MG63 (cell line): ENCODE data around the gene GXYLT1. TPM values are rescaled to one million over a fixed set of nuclear protein-coding genes. Genes with fewer than 3 reads are reported as not detected.
A peak's percentile ranks its signal among the peaks of the same experiment; 100 is the strongest.

Source experiments
- DNase-seq: peaks from one replicate; pipeline ENCODE4 v3.0.0-alpha.2; 2020
- H3K27me3 ChIP-seq: fragments of 250-450 bp; sonication (Bioruptor Pico); 2 replicates; pipeline ENCODE4 v1.5.1; 2020; ENCODE audit warnings: mild to moderate bottlenecking, moderate library complexity
- H3K36me3 ChIP-seq: fragments of 250-450 bp; sonication (Bioruptor Pico); 2 replicates; pipeline ENCODE4 v1.5.1; 2020; ENCODE audit warnings: mild to moderate bottlenecking, moderate library complexity
- H3K4me3 ChIP-seq: fragments of 250-450 bp; sonication (Bioruptor Pico); 2 replicates; pipeline ENCODE4 v1.5.1; 2020; ENCODE audit warnings: mild to moderate bottlenecking, moderate library complexity
- H3K9me3 ChIP-seq: fragments of 250-450 bp; sonication (Bioruptor Pico); 2 replicates; pipeline ENCODE4 v1.5.1; 2020; ENCODE audit warnings: mild to moderate bottlenecking, moderate library complexity
- total RNA-seq: library from RNA; depleted of rRNA; stranded (reverse); fragments of >200 nt; shearing (Covaris generic); gene quantifications from 2 replicates; pipeline ENCODE4 v1.2.3, GENCODE V29; 2014; ENCODE audit warnings: low replicate concordance

Gene GXYLT1
- total RNA-seq, 1 experiment from 2014 or later, result 7.8 TPM

DNA sequence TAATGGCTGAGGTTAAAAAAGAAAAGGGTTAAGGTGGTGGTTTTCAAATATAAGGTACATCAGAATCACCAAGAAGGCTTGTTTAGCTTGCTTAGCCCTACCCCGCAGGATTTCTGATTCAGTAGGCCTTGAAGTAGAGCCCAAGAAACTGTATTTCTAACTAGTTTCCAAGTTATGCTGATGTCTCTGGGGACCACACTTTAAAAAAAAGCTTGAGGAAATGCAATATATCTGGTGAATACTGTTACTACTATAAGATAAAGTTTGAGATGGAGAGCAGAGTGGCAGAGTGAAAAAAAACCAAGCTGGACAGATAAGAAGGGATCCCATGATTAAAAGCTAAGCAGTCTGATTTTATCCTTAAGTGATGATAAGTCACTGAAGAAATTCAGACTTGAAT lies 18.3 kb upstream of the GXYLT1 start:
- H3K4me3 ChIP-seq, result no peak overlapping the region
- no peak for DNase-seq
- H3K27me3 ChIP-seq, result no peaks in the 10 kb centered on the region
- H3K9me3 ChIP-seq, result no peaks in the 10 kb centered on the region
- H3K36me3 ChIP-seq, result peaks cover 16% of the 10 kb centered on the region

DNA sequence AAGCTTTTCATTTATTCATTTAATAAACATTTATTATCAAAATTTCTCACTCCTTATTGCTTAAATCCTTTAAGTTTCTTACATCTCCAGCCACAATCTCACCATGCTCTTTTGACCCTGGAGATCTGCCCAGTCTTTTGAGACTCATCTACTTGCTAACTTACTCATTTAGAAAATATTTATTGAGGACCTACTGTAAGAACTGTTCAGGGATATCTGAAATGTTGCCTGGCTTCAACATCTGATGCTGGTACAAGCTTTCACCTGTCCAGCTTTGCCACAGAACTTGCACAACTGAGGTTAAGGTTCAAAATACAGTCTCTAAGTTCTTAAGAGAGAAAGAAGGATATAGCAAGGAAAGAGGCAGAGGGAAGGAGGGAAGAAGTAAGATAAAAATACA lies 17.5 kb upstream of the GXYLT1 start:
- no peak for DNase-seq
- peaks cover 16% of the 10 kb centered on the region for H3K36me3 ChIP-seq
- H3K9me3 ChIP-seq, result no peaks in the 10 kb centered on the region
- no peak overlapping the region for H3K4me3 ChIP-seq
- no peaks in the 10 kb centered on the region for H3K27me3 ChIP-seq

DNA sequence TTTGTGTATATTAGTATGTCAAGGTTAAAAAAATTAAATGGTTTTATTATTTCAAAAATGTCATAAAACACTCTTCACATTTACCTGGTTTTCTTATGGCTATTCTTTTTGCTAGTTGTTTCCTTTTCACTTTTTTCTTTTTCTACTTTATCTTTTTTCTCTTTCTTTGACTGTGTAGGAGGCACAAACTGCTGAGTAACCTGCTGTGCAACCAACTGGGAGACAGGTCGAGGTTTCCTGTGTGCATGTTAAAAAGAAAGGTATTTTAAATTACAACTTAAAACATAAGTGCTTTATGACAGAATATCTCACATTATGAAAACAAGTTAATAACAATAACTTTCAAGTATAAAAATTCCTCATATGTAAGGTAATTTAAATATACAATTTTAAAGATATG lies 16.9 kb upstream of the GXYLT1 start:
- Histone ChIP-seq H3K4me3 (no peak overlapping the region), H3K9me3 (no peaks in the 10 kb centered on the region), H3K36me3 (peaks cover 16% of the 10 kb centered on the region), H3K27me3 (no peaks in the 10 kb centered on the region)
- no peak for DNase-seq

DNA sequence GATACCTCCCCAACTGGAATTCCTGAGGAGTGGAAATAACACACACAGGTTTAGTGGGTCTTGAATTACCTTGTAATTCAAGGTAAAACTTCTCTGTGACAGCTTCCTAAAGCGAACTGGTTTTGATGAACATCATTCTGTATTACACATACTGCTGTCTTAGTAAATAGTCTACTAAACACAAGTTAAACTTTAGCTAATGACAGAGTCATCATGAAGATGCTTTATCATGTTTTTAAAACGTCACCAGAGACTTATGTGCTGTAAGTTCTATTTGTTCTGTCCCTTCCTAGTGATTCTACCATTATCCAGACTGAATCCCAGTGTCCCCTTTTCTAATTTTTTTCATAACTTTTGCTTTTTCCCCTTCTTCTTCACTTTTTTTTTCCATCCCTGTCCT lies 11.6 kb upstream of the GXYLT1 start:
- no peak for DNase-seq
- no peaks in the 10 kb centered on the region for H3K9me3 ChIP-seq
- no peaks in the 10 kb centered on the region for H3K27me3 ChIP-seq
- peaks cover 15% of the 10 kb centered on the region for H3K36me3 ChIP-seq
- no peak overlapping the region for H3K4me3 ChIP-seq

DNA sequence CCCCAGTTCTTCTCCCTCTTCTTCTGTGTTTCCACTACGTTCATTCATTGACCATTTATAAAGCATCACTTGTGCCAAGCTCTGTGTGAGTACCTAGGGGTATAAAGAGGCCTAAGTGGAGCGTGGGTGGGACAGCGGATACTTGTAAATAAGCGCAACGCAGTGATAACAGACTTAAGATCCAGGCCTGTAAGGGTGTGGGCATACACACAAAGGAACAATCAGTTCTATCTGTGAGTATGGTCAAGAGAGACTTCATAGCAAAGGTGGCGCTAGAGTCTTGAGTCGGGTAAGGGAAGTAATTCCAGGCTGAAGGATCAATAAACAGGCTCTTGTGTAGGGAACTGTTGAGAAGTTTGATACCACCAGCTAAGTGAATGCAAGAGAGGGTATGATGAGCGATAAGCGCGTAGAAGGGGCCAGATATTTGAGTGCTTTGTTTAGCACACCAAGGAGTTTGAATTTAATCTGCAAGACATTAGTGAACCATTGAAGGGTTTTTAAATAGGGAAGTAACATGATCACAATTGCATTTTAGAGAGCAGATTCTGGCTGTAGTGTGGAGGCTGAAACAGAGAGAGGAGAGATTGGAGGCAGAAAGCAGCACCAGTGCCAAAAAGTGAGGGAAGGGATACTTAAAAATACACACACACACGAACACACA lies 1.0 kb upstream of the GXYLT1 start:
- Histone ChIP-seq H3K9me3 (no peaks in the 10 kb centered on the region), H3K36me3 (no peaks in the 10 kb centered on the region), H3K4me3 (peak overlapping the region; percentile 56), H3K27me3 (no peaks in the 10 kb centered on the region)
- DNase-seq, result no peak

DNA sequence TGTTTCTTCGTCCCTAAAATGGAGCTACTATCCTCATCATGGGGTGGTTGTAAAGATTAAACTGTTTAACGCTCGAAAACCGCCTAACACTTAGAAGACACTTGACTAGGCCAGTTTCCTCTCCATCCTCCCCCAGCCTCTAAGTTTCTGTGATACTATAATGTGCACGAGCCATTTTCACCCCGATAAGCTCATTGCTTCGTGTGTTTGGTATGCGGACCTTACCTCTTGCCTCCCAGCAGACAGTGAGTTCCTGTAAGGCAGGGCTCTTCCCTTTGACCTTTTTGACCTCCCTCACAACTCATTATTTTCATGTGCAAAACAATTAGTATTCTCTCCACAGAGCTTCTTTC lies 499 bp upstream of the GXYLT1 start:
- DNase-seq, result peak; percentile 7
- Histone ChIP-seq H3K9me3 (no peaks in the 10 kb centered on the region), H3K36me3 (no peaks in the 10 kb centered on the region), H3K4me3 (peak overlapping the region; percentile 56), H3K27me3 (no peaks in the 10 kb centered on the region)

DNA sequence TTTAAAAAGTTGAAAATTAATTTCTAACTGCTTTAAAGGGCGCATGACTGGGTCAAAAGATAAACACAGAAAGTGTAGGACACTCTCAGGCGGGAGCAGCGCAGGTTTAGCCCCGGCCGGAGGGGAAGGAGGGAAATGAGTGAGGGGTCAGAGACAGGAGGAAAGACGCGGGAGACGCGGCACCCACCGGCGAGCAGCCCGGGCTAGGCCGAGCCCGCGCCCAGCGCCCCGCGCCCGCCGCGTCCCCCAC lies 591 bp downstream of the GXYLT1 start:
- DNase-seq, result no peak
- Histone ChIP-seq H3K9me3 (no peaks in the 10 kb centered on the region), H3K4me3 (peak overlapping the region; percentile 56), H3K27me3 (no peaks in the 10 kb centered on the region), H3K36me3 (no peaks in the 10 kb centered on the region)

DNA sequence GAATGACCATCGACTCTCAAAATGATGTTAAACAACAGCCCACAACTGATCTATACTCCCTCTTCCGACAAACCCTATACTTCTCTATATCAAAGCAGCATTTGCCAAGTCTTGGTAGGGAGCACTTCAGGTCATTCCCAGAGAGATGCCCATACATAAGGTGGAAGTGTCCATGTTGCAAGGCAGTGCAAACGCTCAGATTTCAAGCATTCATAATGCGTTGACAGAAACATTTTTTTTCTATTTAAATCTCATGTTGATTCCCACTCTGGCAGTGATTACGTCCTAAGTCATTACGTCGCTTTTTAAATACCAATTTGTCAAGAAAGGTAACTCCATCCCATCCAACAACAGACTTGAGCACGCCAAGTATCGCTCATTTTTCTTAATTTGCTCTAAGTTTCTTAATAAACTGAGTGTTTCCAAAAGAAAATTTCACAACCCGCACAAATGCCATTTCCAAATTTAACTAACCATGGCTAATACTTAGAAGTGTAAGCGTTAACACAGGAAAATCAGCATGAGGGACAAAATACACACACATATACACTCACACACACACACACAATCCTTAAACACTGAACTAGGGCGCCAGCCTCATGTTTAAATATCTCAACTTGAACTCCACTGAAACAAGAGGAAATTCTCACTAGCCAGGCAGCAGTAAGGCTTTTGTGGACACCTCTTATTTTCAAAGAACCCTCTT lies 1.1 kb downstream of the GXYLT1 start:
- Histone ChIP-seq H3K27me3 (no peaks in the 10 kb centered on the region), H3K9me3 (no peaks in the 10 kb centered on the region), H3K36me3 (no peaks in the 10 kb centered on the region), H3K4me3 (peak overlapping the region; percentile 56)
- no peak for DNase-seq

DNA sequence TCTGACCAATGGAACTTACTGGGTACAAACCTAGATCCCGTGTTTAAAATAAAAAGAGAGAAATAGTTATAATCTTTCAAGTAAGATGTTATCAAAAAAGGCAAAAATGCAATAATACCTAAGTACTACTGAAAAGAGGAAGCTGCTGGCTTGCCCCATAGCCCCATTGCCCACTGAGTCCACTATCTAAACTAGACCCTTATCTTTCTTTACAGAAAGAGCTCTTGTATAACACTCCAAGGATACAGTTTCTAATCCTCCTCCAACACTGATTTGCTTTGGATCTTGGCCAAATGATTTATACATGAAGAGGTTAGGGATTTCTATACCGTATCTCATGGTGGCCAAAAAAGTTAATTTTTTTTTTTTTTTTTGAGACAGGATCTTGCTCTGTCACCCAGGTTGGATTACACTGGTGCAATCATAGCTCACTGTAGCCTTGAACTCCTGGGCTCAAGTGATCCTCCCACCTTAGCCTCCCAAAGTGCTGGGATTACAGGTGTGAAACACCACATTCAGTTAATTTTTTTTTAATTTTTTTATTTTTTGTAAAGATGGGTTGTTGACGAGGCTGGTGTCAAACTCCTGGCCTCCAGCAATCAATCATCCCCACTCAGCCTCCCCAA lies 2.6 kb downstream of the GXYLT1 start:
- H3K36me3 ChIP-seq, result no peaks in the 10 kb centered on the region
- H3K4me3 ChIP-seq, result no peak overlapping the region
- no peak for DNase-seq
- no peaks in the 10 kb centered on the region for H3K9me3 ChIP-seq
- no peaks in the 10 kb centered on the region for H3K27me3 ChIP-seq

DNA sequence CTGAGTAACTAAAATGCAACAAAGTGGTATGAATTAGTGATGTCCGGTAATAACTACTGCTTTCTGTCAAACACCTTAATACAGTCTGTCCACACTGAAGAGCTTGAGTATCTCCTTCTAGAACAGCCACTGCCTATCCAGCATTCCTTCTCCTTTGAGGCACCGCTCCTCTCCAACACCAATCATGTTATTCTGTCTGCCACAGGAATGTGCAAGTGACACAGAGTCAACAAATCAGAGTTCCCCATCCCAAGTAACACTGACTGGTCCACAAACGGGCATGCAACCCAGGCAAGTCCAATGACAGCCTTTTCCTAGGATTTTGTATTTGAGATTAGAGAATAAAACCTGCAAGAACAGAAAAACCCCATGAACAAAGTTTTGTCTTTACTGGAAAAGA lies 3.8 kb downstream of the GXYLT1 start:
- no peak for DNase-seq
- no peak overlapping the region for H3K4me3 ChIP-seq
- no peaks in the 10 kb centered on the region for H3K9me3 ChIP-seq
- H3K27me3 ChIP-seq, result no peaks in the 10 kb centered on the region
- H3K36me3 ChIP-seq, result no peaks in the 10 kb centered on the region

DNA sequence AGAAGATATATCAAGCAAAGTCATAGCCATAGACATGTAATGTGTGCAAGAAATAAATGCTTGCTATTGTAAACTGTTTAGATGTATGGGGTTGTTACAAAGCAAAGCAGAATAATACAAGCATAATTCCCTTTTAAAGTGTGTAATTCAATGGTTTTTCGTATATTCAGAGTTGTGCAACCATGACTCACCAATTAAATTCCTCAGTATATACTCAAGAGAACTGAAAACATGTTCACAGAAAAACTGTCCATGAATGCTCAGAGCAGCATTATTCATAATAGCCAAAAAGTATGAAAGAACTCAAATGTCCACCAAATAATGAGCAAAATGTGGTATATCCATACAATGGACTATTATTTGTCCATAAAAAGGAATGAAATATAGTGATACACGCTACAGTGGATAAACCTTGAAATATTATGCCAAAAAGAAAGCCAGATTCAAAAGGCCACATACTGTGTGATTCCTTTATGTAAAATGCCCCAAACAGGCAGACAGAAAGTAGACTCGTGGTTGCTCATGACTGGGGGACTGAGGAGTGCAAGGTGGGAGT lies 9.3 kb downstream of the GXYLT1 start:
- no peaks in the 10 kb centered on the region for H3K9me3 ChIP-seq
- no peaks in the 10 kb centered on the region for H3K27me3 ChIP-seq
- no peaks in the 10 kb centered on the region for H3K36me3 ChIP-seq
- H3K4me3 ChIP-seq, result no peak overlapping the region
- DNase-seq, result no peak

DNA sequence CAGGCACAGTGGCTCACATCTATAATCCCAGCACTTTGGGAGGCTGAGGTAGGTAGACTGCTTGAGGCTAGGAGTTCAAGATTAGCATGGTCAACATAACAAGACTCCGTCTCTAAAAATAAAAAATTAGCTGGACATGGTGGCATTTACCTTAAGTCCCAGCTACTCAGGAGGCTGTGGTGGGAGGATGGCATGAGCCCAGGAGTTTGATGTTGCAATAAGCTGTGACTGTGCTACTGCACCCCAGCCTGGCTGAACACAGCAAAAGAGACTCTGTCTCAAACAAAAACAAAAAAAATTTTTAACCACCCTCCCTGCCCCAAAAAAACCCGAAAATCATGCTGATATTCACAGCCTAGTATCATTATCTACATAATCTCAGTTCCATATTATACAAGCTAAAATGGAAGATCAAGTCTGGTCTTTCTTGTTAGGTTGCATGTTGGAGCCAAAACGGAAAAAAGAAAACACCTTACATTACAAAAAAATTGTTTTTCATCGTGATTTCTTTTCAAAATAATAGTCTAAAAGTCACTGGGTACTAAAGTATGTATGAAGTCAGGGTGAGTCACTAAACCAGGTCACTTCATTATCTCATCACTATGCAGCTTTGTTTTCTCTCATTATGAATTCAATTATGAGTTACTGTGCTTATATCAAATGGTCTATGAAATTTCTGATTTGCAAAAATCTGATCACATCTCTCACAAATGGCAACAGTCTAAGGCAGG lies 13.8 kb downstream of the GXYLT1 start:
- peak; percentile 30 for DNase-seq
- no peaks in the 10 kb centered on the region for H3K36me3 ChIP-seq

DNA sequence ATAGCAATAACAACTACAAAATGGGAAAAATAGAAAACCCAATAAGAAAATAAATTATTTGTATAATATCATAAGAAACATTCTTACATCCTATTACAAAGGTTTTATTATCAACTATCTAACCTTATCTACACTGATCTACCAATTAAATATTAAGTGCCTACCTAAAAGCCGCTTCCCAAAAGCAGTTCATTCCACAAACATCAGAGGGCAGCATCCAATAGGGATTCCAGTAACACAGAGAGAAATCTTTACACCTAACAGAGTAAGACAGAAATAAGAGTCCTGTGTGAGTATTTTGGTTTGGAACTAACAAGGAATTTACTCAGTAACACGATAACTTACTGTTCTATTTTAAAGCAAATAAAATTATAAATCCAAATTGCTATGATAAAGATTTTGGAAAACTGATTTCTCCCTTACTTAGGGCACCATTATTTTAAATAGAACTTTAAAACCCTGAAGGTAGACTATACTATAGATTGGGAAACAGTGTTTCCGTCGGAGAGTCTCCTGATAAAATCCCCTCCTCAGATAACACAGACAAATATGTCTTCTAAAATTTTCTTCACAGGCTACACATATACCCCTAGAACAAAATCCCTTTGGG lies 15.0 kb downstream of the GXYLT1 start:
- no peak overlapping the region for H3K4me3 ChIP-seq
- no peaks in the 10 kb centered on the region for H3K9me3 ChIP-seq
- H3K27me3 ChIP-seq, result no peaks in the 10 kb centered on the region
- DNase-seq, result peak; percentile 14
- no peaks in the 10 kb centered on the region for H3K36me3 ChIP-seq

More for the DNA sequence above, 13.8 kb downstream of the GXYLT1 start:
- Histone ChIP-seq H3K9me3 (no peaks in the 10 kb centered on the region), H3K4me3 (no peak overlapping the region), H3K27me3 (no peaks in the 10 kb centered on the region)

DNA sequence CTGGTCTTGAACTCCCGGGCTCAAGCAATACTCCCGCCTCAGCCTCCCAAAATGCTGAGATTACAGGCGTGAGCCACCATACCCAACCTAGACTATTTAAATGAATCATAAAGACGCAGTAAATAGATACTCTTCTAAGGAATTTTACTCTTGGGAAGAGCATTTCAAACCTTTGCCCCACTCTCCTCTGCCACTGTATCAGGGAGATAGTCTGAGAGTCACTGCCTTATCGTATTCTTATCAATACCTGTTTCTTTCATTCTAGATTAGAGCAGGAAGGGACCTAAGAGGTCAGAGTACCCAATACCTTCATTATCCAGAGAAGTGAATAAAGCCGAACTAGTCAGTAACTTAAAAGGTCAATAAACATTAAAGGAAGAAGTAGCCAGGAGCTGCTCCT lies 15.8 kb downstream of the GXYLT1 start:
- H3K27me3 ChIP-seq, result no peaks in the 10 kb centered on the region
- no peak for DNase-seq
- no peaks in the 10 kb centered on the region for H3K9me3 ChIP-seq
- no peak overlapping the region for H3K4me3 ChIP-seq
- H3K36me3 ChIP-seq, result no peaks in the 10 kb centered on the region

DNA sequence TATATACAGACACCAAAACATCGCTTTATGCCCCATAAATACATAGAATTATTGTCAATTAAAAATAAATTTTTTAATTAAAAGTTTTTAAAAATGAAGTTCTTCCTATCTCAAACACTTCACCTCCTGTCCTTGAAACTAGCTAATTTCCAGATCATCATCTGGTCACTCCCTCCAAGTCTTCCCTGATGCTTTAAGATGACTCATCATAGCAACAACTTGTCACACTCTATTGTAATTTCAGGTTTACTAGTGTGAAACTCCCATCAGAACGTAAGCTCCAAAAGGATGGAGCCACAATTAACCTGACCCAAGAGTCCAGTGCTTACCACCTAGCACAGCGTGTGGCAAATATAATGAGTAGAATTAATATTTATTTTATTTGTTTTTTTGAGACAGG lies 16.3 kb downstream of the GXYLT1 start:
- Histone ChIP-seq H3K27me3 (no peaks in the 10 kb centered on the region), H3K36me3 (no peaks in the 10 kb centered on the region), H3K9me3 (no peaks in the 10 kb centered on the region), H3K4me3 (no peak overlapping the region)
- DNase-seq, result no peak

DNA sequence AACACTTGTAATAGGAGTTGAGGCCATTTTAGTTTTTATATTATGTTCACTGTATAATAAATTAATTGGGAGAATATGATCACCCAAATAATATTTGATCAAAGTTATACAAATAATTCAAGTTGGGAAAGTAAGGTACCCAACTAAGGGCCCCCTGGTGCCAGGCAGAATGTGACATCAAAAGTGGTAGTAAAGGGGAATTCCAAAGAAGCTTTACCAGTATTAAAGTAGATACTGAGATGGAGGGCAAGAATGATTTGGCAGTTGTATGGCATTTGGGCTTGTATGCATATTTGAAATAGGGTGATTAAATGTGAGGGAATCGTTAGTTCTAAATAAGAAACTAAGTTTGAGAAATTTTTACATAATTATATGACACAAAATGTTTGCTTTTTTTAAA lies 17.7 kb downstream of the GXYLT1 start:
- no peaks in the 10 kb centered on the region for H3K27me3 ChIP-seq
- H3K4me3 ChIP-seq, result no peak overlapping the region
- no peak for DNase-seq
- H3K36me3 ChIP-seq, result no peaks in the 10 kb centered on the region
- no peaks in the 10 kb centered on the region for H3K9me3 ChIP-seq

DNA sequence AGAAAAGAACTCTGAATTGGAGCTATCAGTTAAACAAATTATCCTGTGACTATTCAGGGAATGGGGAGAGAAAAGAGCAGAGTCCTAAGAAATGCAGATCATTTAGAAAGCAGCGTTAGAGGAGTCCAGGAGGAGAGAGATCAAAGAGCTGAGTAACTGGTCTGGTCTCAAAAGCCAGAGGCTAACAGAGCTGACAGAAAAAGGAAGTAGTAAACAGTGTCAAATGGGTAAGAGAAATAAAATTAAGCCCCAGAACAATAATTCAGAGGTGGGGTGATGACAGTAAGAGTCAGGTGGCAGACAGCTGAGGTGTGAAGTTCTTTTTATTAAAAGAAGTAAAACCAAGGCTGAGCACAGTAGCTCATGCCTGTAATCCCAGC lies 19.3 kb downstream of the GXYLT1 start:
- Histone ChIP-seq H3K36me3 (no peaks in the 10 kb centered on the region), H3K9me3 (no peaks in the 10 kb centered on the region), H3K4me3 (no peak overlapping the region), H3K27me3 (no peaks in the 10 kb centered on the region)
- DNase-seq, result no peak
